Measurements from ENCODE around the gene KRTAP13-3.

The KRTAP13-3 gene

GRCh38 chr21:30425826-30426225, at the start of gene KRTAP13-3:
TSS of gene KRTAP13-3 (minus strand) at chr21:30425926. CDS start at chr21:30425912, 14 bp downstream.
- DNase-seq: no peak

- no peak for DNase-seq
Measured at GRCh38 chr21:30468900-30469714, 43.4 kb upstream of the KRTAP13-3 start.

GRCh38 chr21:30463713-30464112, 38.0 kb upstream of the KRTAP13-3 start:
- DNase-seq: peak in 1 of 2 experiments; percentile 7

GRCh38 chr21:30448514-30448913, 22.8 kb upstream of the KRTAP13-3 start:
- no peak for DNase-seq

- DNase-seq: no peak
Measured at GRCh38 chr21:30447056-30447455, 21.3 kb upstream of the KRTAP13-3 start.

GRCh38 chr21:30444204-30444603, 18.5 kb upstream of the KRTAP13-3 start:
- DNase-seq: no peak

GRCh38 chr21:30443226-30443625, 17.5 kb upstream of the KRTAP13-3 start:
- DNase-seq: no peak

- no peak for DNase-seq
Measured at GRCh38 chr21:30439975-30440374, 14.2 kb upstream of the KRTAP13-3 start, which contains the start of gene KRTAP15-1. TSS of gene KRTAP15-1 (plus strand) at chr21:30440275. CDS start at chr21:30440328, 53 bp downstream.

- no peak for DNase-seq
Measured at GRCh38 chr21:30437010-30437565, 11.4 kb upstream of the KRTAP13-3 start.

- DNase-seq: peak; percentile 36 to 47
Measured at GRCh38 chr21:30434033-30434631, 8.4 kb upstream of the KRTAP13-3 start.

- DNase-seq: no peak
Measured at GRCh38 chr21:30430170-30430655, 4.5 kb upstream of the KRTAP13-3 start, which contains the start of gene KRTAP13-4. TSS of gene KRTAP13-4 (plus strand) at chr21:30430220. CDS start at chr21:30430276, 56 bp downstream.

GRCh38 chr21:30426731-30427130, 1.0 kb upstream of the KRTAP13-3 start:
- no peak for DNase-seq

GRCh38 chr21:30415993-30416392, 9.7 kb downstream of the KRTAP13-3 start:
- DNase-seq: no peak

GRCh38 chr21:30408782-30409494, 16.8 kb downstream of the KRTAP13-3 start:
- DNase-seq: peak; percentile 93

- DNase-seq: no peak
Measured at GRCh38 chr21:30395731-30396130, 30.0 kb downstream of the KRTAP13-3 start, which contains the start of gene KRTAP13-1. TSS of gene KRTAP13-1 (plus strand) at chr21:30396031. CDS start at chr21:30396087, 56 bp downstream.

GRCh38 chr21:30391492-30392025, 34.2 kb downstream of the KRTAP13-3 start:
- no peak for DNase-seq

GRCh38 chr21:30382201-30382600, 43.5 kb downstream of the KRTAP13-3 start:
- no peak for DNase-seq
